C4-2B (cell line): ENCODE measurements around the gene ADAMTS7.

ENCODE experiments used
- CTCF ChIP-seq: fragments of 450-650 bp; conservative IDR thresholded peaks from 2 replicates; pipeline ENCODE4 v1.5.1; 2017; ENCODE audit warnings: mild to moderate bottlenecking
- ZFX ChIP-seq: fragments of 450-650 bp; IDR thresholded peaks from 2 replicates; pipeline ENCODE4 v1.6.1; 2017

- TF ChIP-seq CTCF: no peak
- TF ChIP-seq ZFX: no peak
Observed at GRCh38 chr15:78789615-78790014, 21.6 kb downstream of the ADAMTS7 start.
